Activated effector memory CD4-positive, alpha-beta T cell treated with Interleukin-2 at 50 U/mL for 16 hours (primary cell): ENCODE results near the gene C10orf67.

ENCODE experiments used
- DNase-seq: peaks from one replicate; pipeline ENCODE4 v3.0.0-alpha.2; 2020

Gene C10orf67

DNA sequence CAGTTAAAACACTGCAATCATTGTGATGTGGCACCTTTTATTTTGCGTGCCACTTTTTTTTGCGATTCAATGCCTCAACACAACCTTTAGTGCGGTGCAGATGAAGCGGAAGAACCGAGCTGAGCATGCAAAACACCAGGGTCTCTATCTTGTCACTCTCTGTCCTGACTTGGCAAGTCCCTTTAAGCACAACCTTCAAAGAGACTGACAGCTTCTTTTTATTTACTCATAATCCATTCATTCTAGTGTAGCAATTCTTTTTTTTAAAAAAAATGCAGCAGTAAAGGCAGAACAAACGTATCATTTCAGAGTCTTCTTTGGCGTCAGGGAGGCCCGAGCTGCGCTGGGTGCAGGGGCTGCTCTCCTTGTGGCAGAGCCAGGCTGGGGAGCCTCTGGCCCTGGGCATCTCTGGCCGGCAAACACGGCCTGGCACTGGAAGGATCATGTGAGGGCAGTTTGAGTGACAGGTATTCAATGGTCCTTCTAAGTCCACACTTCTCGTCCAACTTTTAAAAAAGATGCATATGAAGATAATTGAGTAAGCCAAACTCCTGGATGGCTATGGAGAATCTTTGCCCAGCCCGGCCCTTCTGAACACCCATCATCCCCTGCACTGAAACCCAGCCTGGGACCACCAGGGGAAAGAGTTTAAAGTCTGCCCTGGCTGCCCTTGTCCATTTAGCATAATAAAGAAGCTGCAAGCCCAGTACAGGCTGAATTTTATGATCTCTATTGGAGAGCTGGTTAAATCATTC, 148.6 kb downstream of the C10orf67 start:
- DNase-seq = no peak

- no peak for DNase-seq
Measured at GRCh38 chr10:23194966-23195845, 149.4 kb downstream of the C10orf67 start.

- DNase-seq = no peak
Measured at GRCh38 chr10:23194471-23194965, 150.1 kb downstream of the C10orf67 start.

GRCh38 chr10:23193435-23194074, 151.0 kb downstream of the C10orf67 start:
- no peak for DNase-seq

DNA sequence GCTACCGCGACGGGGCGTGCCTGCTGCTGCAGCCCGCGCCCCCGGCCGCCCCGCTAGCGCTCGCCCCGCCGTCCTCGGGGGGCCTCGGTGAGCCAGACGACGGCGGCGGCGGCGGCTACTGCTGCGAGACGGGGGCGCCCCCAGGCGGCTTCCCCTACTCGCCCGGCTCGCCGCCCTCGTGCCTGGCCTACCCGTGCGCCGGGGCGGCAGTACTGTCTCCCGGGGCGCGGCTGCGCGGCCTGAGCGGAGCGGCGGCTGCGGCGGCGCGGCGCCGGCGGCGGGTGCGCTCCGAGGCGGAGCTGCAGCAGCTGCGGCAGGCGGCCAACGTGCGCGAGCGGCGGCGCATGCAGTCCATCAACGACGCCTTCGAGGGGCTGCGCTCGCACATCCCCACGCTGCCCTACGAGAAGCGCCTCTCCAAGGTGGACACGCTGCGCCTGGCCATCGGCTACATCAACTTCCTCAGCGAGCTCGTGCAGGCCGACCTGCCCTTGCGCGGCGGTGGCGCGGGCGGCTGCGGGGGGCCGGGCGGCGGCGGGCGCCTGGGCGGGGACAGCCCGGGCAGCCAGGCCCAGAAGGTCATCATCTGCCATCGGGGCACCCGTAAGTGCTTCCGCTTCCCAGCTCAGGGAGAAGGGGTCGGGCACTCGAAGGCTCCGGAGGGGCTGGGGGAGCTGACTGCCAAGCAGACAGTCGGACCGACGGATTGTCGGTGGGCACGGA, 151.7 kb downstream of the C10orf67 start:
- DNase-seq = no peak

DNA sequence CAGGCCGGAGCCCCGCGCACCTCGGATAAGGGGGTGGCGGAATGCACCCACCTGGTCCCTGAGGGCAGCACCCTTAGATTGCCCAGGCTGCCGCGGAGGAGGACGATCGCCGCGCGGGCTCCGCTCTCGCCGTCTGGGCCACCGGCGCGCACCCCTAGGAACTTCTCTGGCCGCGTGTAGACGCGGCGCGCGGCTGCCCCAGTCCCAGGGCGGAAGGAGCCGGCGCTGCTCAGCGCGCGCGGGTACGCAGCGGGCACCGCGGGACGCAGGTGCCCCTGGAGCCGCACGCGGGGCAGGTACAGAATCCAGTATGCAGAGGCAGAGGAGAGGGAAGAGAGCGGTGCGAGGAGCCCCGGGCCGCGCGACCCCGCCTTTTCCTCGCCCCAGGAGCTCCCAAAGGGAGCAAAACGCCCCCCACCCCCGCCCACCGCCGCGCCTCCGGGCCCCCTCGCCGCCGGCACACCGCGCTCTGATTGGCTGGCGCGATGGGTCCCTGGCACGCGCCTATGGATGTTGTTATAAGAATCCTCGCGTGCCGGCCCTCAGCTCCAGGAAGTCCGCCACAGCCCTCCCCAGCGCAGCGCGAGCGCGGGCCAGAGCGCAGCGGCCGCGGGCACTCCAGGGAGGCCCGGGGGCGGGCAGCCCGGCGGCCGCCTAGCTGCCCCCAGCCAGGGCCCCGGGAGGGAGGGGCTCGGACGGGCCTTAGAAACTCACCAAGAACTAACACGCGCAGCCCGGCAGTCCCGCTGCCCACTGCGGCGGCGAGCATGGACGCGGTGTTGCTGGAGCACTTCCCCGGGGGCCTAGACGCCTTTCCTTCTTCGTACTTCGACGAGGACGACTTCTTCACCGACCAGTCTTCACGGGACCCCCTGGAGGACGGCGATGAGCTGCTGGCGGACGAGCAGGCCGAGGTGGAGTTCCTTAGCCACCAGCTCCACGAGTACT, 152.6 kb downstream of the C10orf67 start, which contains the start of gene PTF1A:
Gene PTF1A (plus strand): TSS at position 549 of the 948 bp plus-strand sequence. CDS start 219 bp downstream, at position 768.
- no peak for DNase-seq

DNA sequence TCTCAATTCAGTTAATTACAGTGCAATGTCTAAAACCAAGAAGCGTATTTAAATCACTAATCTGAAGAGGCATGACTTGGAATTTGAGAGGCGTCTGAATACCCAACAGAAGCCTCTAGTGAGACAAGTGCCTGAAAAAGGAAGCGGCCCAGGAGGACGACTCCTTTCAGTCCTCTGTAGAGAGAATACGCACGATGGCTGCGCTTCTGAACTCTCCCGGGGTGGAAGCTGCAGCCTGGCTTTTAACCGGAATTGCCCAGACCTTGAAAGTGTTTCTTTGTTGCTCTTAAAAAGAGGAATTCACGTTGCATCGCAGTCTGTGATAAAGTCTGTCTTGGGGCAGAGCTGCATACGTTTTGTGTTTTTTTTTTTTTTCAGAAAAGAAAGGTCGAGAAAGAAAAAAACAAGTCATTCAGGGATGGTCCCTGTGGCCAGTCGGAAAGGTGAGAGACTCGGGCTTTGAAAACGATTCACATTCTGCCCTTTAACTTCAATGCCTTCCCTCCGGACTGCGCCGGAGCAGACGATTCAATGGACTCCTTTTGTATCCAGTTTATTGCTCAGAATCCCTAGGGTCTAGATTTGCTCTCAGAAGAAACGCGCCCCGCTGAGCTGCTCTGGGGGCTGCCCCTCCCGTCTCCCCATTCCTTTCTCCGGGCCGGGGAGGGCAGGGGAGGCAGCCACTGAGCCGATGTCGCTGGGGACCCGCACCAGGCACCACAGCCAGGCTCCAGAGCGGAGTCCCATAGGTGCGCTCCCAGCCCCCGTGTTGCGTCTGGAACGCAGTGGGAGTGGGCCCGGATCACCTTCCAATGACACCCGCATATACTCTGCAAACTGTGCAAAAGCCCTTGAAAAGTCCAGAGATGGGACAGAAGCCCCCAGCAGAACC, 153.5 kb downstream of the C10orf67 start:
- no peak for DNase-seq

DNA sequence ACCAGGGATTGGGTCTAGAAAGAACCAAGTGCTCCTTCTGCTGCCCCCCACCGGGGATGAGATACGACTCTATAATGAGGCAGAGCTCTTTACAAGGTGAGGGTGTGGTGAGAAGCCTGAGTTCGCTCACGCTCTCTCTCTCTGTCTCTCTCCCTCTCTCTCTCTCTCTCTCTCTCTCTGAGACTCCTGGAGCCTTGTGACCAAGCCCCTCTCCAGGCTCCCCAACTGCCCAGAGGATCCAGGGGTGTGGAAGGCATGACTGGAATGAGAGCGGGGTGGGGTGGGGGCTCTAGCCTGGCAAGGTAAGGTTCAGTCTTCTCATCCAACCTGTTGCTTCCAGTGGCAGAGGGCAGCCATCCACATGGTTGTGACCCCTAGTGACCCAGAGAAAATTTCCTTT, 155.6 kb downstream of the C10orf67 start:
- no peak for DNase-seq

DNA sequence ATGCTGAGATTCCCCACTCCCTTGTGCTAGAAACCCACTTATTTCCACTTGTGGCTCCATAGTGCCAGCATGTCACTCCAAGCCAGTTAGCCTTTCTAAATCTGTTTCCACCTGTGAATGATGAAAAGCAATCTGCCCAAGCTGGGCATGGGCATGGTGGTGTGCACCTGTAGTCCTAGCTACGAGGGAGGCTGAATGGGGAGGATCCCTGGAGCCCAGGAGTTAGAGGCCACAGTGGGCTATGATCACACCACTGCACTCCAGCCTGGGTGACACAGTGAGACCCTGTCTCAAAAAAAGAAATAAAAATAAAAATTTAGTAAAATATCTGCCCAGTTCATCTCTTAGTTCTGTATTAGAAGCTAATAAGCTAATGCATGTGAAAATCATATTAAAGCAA, 157.4 kb downstream of the C10orf67 start:
- DNase-seq = no peak

- no peak for DNase-seq
Measured at GRCh38 chr10:23186697-23187096, 157.9 kb downstream of the C10orf67 start.

GRCh38 chr10:23186178-23186577, 158.4 kb downstream of the C10orf67 start:
- no peak for DNase-seq

DNA sequence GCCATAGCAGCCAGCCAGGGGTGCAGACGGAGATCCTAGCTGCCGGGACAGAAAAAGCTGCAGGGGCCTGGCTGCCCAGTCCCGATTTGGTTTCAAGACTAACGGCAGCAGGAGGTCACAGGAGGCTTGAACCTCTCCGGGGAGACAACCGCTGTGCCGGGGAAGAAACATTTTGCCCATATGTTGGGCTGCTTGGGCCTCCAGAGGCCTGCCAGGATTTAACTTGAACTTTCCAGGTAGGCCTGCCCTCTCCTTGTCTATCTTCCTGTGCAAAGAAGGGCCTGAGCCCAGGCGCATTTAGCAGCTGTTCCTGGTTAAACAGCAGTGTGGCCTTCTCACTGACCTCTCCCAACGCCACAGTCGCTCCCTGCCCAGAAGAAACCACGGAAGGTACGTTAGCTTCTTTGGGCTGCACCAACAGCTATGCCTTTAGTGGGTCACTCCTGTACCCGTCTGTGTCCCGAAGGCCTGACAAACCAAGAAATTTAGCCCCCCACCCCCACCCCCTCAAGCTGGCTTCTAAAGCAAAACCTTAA, 169.6 kb downstream of the C10orf67 start:
- DNase-seq = no peak

DNA sequence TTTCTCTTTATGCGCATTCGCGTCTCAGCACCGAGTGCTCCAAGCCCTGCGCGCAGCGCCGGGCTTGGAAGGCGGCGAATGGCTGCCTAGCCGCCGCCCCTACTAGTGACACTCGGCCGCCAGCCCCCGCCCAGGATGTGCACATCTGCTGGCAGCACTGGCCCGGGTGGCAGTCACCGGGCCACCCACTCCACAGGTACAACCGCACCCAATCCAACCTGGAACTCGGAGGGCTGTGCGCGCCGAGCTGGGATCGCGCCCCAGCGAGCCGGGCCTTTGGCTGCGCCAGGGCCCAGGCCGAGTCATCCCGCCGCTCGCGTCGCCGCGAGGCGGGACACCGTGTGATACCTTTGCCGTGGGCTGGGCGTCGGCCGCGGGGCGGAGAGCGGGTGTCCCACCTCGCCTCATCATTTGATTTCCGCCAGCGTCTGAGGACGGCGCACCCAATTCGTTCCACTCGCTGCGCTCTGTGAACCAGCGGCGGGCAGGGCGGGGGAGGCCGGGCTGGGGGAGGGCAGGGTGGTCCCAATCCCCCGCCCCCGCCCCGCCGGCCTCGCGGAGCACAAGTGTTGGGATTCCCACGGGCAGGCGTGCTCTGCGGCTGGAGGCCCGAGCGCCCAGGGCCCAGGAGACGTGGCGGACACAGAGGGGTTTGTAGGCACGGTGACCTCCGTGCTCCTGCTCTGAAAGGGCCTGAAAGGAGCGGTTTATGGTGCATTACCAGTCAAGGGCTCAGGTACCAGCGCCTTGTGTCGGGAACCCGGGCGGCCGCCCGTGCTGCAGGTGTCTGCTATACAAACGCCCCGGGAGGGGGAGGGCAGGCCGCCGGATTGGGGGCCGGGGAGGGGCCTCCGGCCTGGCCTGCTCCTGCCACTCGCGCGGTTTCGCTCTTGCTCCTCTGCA, 170.3 kb downstream of the C10orf67 start:
- no peak for DNase-seq

DNA sequence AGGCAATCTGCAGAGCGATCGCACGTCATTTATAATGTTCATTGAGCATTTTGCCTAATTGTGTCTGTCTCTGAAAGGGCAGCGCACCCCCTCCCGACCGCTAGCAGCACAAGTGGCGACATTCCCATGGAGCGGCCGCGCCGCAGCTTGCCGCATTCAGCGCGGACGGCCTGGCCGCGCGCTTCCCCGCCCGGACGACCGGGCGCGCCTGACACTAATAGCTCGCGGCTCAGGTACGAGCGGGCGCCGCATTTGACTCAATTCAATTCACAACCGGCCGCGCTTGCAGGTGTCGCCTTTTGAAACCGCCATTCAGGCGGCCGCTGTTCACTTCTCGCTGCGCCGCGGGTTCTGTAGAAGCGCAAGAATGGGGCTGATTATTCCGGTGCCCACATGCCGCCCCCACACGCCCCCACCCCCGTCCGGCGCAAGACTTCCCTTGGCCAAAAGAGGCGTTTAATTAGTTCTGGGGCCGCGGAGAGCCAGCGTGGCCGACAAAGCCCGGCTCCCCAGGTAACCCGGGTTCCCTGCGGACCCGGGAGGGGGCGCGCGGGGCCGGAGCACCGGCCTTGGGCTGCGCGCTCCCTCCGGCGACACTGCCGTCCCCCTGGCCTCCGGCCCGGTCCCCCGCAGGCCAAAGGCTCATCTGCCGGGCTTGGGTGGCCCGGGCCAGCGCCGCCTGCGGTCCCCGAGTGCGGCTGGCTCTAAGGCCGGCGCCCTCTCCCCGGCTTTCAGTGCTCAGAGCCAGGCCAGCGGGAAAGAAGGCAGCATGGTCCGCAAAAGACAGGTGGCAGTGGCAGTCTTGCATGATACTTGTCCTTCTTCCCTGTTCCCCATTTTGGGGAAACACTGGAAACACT, 171.2 kb downstream of the C10orf67 start:
- DNase-seq = no peak

DNA sequence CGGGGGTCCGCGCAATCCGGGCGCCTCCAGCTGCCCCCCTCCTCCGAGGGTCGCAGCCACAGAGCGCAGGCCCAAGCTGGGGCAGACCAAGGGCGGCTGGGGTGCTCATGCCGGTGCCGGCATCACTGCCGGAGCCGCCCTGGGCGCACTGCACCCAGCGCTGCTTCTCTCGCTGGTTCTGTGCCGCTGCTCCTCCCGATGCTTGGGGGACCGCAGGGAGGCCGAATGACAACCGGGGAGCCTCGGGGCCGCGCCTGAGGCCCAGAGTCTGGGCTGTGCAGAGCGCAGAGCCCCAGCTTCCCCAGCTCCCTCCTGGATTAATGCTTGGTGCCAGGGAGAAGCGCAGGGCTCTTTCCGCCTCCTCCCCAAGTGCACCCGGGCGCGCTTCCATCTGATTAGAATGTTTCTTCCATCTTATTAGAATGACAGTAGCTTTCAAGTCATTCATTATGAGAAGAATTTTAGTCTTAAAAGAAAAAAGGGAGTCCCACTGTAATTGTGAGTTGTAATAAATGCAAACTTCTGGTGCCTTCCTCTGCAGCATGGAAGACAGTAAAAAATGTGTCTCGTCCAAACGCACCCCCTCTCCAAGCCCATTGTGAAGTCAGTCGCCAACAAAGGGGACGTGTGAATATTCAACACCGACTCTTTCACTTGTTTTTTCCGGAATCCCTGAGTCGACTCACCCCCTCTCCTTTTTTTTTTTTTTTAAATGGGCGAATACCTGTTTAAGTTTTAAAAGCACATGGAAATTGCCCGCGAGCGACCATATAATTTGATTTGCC, 172.0 kb downstream of the C10orf67 start:
- no peak for DNase-seq

DNA sequence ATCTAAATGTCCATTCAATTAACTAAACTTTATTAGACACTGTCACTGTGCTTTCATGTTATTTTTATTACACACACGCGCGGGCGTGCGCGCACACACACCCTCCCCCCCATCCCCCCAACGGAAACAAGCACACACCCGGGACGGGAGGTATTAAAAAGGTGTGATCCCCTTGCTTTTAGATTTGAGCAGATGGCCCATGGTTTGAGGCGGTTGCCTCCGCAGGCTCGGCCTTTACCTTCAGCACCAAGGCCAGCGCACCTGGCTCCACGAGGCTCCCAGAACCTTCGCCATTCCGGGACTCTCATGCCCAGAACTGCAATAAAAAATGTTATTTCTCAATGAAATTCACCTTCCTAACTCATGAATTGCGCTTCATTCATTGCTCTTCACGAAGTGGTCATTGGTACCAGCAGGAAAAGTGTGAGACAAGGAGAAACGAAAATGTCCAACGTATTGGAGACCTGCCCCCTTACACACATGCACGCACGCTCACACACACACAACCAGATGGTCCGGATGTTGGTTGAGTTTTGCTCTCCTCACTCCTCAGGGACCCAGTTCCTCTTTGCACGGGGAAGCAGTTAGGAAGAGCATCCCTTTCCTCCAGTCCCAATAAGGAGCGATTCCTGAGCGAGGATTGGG, 173.2 kb downstream of the C10orf67 start:
- no peak for DNase-seq

GRCh38 chr10:23158370-23158769, 186.2 kb downstream of the C10orf67 start:
- no peak for DNase-seq
